Neural progenitor cell (in vitro differentiated cells): ENCODE results near the gene TOLLIP. TPM values are rescaled to one million over a fixed set of nuclear protein-coding genes. Genes with fewer than 3 reads are reported as not detected.
"Not testable (repeated sequence)": the region's sequence is repeated elsewhere in the genome, so short reads cannot be mapped to it uniquely, and the experiment has no call there.

Source experiments
- DNase-seq: peaks from one replicate; pipeline ENCODE4 v3.0.0-alpha.2; 2016; ENCODE audit warnings: low spot score
- H2AFZ ChIP-seq: fragments of 200-600 bp; sonication (generic); replicated peaks from 2 replicates; pipeline ENCODE4 v1.6.1; 2016; ENCODE audit warnings: antibody characterized with exemption
- H3F3A ChIP-seq: fragments of 200-600 bp; sonication (generic); 2 replicates; pipeline ENCODE4 v1.6.1; 2016; ENCODE audit warnings: antibody characterized with exemption, low read depth
- H3K27ac ChIP-seq: fragments of 200-600 bp; sonication (generic); 2 replicates; pipeline ENCODE4 v1.5.1; 2016; ENCODE audit warnings: mild to moderate bottlenecking
- H3K27me3 ChIP-seq: fragments of 200-600 bp; sonication (generic); 2 replicates; pipeline ENCODE4 v1.6.1; 2016; ENCODE audit warnings: mild to moderate bottlenecking, moderate library complexity
- H3K36me3 ChIP-seq: fragments of 200-600 bp; sonication (generic); 2 replicates; pipeline ENCODE4 v1.5.1; 2016
- H3K4me1 ChIP-seq: fragments of 200-600 bp; sonication (generic); 2 replicates; pipeline ENCODE4 v1.6.1; 2016; ENCODE audit warnings: mixed run types
- H3K4me2 ChIP-seq: fragments of 200-600 bp; sonication (generic); 2 replicates; pipeline ENCODE4 v1.6.1; 2016
- H3K4me3 ChIP-seq: fragments of 200-600 bp; sonication (generic); 2 replicates; pipeline ENCODE4 v1.5.1; 2016
- H3K79me2 ChIP-seq: fragments of 200-600 bp; sonication (generic); 2 replicates; pipeline ENCODE4 v1.6.1; 2016; ENCODE audit warnings: low read depth
- H3K9ac ChIP-seq: fragments of 200-600 bp; sonication (generic); 2 replicates; pipeline ENCODE4 v1.6.1; 2016
- H3K9me3 ChIP-seq: fragments of 200-600 bp; sonication (generic); 2 replicates; pipeline ENCODE4 v1.5.1; 2016; ENCODE audit warnings: low read depth
- H4K20me1 ChIP-seq: fragments of 200-600 bp; sonication (generic); 2 replicates; pipeline ENCODE4 v1.6.1; 2016; ENCODE audit warnings: low read depth
- H3K27ac Mint-ChIP-seq: 3 replicates; pipeline ENCODE4 v1.8.0; 2021; ENCODE audit warnings: mixed read lengths
- H3K27me3 Mint-ChIP-seq: 2 replicates; pipeline ENCODE4 v1.8.0; 2022; ENCODE audit warnings: low read depth, mild to moderate bottlenecking, inconsistent platforms, moderate library complexity, mixed read lengths; ENCODE audit not compliant: insufficient read depth
- H3K36me3 Mint-ChIP-seq: 3 replicates; pipeline ENCODE4 v1.8.0; 2021; ENCODE audit warnings: mixed read lengths
- H3K4me1 Mint-ChIP-seq: 3 replicates; pipeline ENCODE4 v1.8.0; 2021; ENCODE audit warnings: mixed read lengths
- H3K4me3 Mint-ChIP-seq: 3 replicates; pipeline ENCODE4 v1.8.0; 2021; ENCODE audit warnings: mild to moderate bottlenecking, moderate library complexity, mixed read lengths
- H3K9me3 Mint-ChIP-seq: 3 replicates; pipeline ENCODE4 v1.8.0; 2020; ENCODE audit warnings: mixed read lengths
- CTCF ChIP-seq: fragments of 200-600 bp; sonication (generic); IDR thresholded peaks from 2 replicates; pipeline ENCODE4 v1.5.1; 2017; ENCODE audit warnings: antibody characterized with exemption, mild to moderate bottlenecking
- EZH2 ChIP-seq: fragments of 200-600 bp; sonication (generic); IDR thresholded peaks from 2 replicates; pipeline ENCODE4 v1.6.1; 2017; ENCODE audit warnings: antibody characterized with exemption, mild to moderate bottlenecking, moderate library complexity
- EZH2phosphoT487 ChIP-seq: fragments of 200-600 bp; sonication (generic); IDR thresholded peaks from 2 replicates; pipeline ENCODE4 v1.6.1; 2017; ENCODE audit warnings: antibody characterized with exemption
- total RNA-seq: library from RNA; depleted of rRNA; stranded (reverse); fragments of >200 nt; gene quantifications from 2 replicates; pipeline ENCODE4 v1.2.3, GENCODE V29; 2015; ENCODE audit warnings: low replicate concordance

The TOLLIP gene
- total RNA-seq: 8.5 and 17.5 TPM in 2 replicates

GRCh38 chr11:1309498-1310317 is at the start of gene TOLLIP:
TOLLIP (minus strand) TSS chr11:1309632; CDS start chr11:1309498, 134 bp downstream.
- Histone ChIP-seq H3K4me2 (peak within 1 kb of the TSS; percentile 95), H3K79me2 (peaks cover 17% of the 10 kb centered on the region), H3K27me3 (peaks cover 16% of the 10 kb centered on the region), H3F3A (no peaks in the 10 kb centered on the region), H3K4me3 (peak within 1 kb of the TSS; percentile 70), H2AFZ (peak within 1 kb of the TSS; percentile 65), H3K9ac (peak within 1 kb of the TSS; percentile 53), H4K20me1 (peaks cover 6% of the 10 kb centered on the region), H3K4me1 (no peaks in the 10 kb centered on the region), H3K27ac (no peak within 1 kb of the TSS), H3K9me3 (no peaks in the 10 kb centered on the region), H3K36me3 (no peaks in the 10 kb centered on the region)
- peak within 1 kb of the TSS; percentile 72 for H3K27ac Mint-ChIP-seq
- peaks cover 16% of the 10 kb centered on the region for H3K4me1 Mint-ChIP-seq
- H3K36me3 Mint-ChIP-seq: peaks cover 5% of the 10 kb centered on the region
- H3K4me3 Mint-ChIP-seq: peak within 1 kb of the TSS; percentile 84
- TF ChIP-seq CTCF (peak; percentile 28), EZH2 (no peak), EZH2phosphoT487 (no peak)
- DNase-seq: peak; percentile 97
- peaks cover 15% of the 10 kb centered on the region for H3K9me3 Mint-ChIP-seq
- peaks cover 6% of the 10 kb centered on the region for H3K27me3 Mint-ChIP-seq

- not testable (repeated sequence) for H3K36me3 Mint-ChIP-seq, H3K9me3 ChIP-seq, H3K36me3 ChIP-seq, H3K4me2 ChIP-seq, H3K27me3 ChIP-seq, H3K9ac ChIP-seq, H3K27ac ChIP-seq, H3K4me3 ChIP-seq, H3K79me2 ChIP-seq, H3F3A ChIP-seq, H2AFZ ChIP-seq, H4K20me1 ChIP-seq, H3K4me1 ChIP-seq, DNase-seq, H3K4me3 Mint-ChIP-seq, H3K27ac Mint-ChIP-seq, H3K9me3 Mint-ChIP-seq
- H3K4me1 Mint-ChIP-seq: peaks cover 13% of the 10 kb centered on the region
- H3K27me3 Mint-ChIP-seq: peaks cover 20% of the 10 kb centered on the region
Measured at GRCh38 chr11:1358931-1359330, 49.5 kb upstream of the TOLLIP start.

- Histone ChIP-seq H4K20me1 (no peaks in the 10 kb centered on the region), H3K79me2 (no peaks in the 10 kb centered on the region), H3K4me1 (no peaks in the 10 kb centered on the region), H2AFZ (no peak overlapping the region), H3K4me2 (no peak overlapping the region), H3K27me3 (no peaks in the 10 kb centered on the region), H3K36me3 (no peaks in the 10 kb centered on the region), H3F3A (peaks cover 4% of the 10 kb centered on the region), H3K4me3 (no peak overlapping the region), H3K9me3 (no peaks in the 10 kb centered on the region), H3K9ac (no peak overlapping the region), H3K27ac (no peak overlapping the region)
- no peak for DNase-seq
- no peak overlapping the region for H3K27ac Mint-ChIP-seq
- peaks cover 21% of the 10 kb centered on the region for H3K27me3 Mint-ChIP-seq
- no peak overlapping the region for H3K4me3 Mint-ChIP-seq
- TF ChIP-seq EZH2 (no peak), CTCF (no peak), EZH2phosphoT487 (no peak)
- peaks cover 17% of the 10 kb centered on the region for H3K4me1 Mint-ChIP-seq
- no peaks in the 10 kb centered on the region for H3K36me3 Mint-ChIP-seq
- peaks cover 4% of the 10 kb centered on the region for H3K9me3 Mint-ChIP-seq
Measured at GRCh38 chr11:1358286-1358685, 48.9 kb upstream of the TOLLIP start.

- H3K4me1 Mint-ChIP-seq: peaks cover 21% of the 10 kb centered on the region
- no peaks in the 10 kb centered on the region for H4K20me1 ChIP-seq
- no peaks in the 10 kb centered on the region for H3K79me2 ChIP-seq
- H3K27me3 Mint-ChIP-seq: peaks cover 17% of the 10 kb centered on the region
- H3F3A ChIP-seq: peaks cover 6% of the 10 kb centered on the region
- no peak for DNase-seq
- peak overlapping the region; percentile 4 for H3K27ac Mint-ChIP-seq
- TF ChIP-seq CTCF (no peak), EZH2phosphoT487 (no peak), EZH2 (no peak)
- H3K4me3 ChIP-seq: no peak overlapping the region
- H3K9me3 ChIP-seq: no peaks in the 10 kb centered on the region
- H3K4me1 ChIP-seq: no peaks in the 10 kb centered on the region
- H3K9me3 Mint-ChIP-seq: no peaks in the 10 kb centered on the region
- no peak overlapping the region for H3K9ac ChIP-seq
- no peaks in the 10 kb centered on the region for H3K36me3 ChIP-seq
- H3K36me3 Mint-ChIP-seq: no peaks in the 10 kb centered on the region
- H2AFZ ChIP-seq: no peak overlapping the region
- H3K4me3 Mint-ChIP-seq: no peak overlapping the region
- no peak overlapping the region for H3K4me2 ChIP-seq
- H3K27me3 ChIP-seq: no peaks in the 10 kb centered on the region
- H3K27ac ChIP-seq: no peak overlapping the region
Measured at GRCh38 chr11:1356478-1356960, 47.1 kb upstream of the TOLLIP start.
